ENCODE results near the gene ATF7IP2.

GRCh38 chr16:10405386-10405939 is 19.6 kb downstream of the ATF7IP2 start:
- TF ChIP-seq EZH2 (IDR thresholded peaks at IDR 0.05; ENCODE audit: insufficient read depth, poor library complexity, severe bottlenecking) (no peak), EZH2phosphoT487 (IDR thresholded peaks at IDR 0.05; ENCODE audit: insufficient read depth, low read depth) (no peak)

Measured in GM23248 (cell line).